H9 (cell line): ENCODE measurements around the gene RNF214. TPM values are rescaled to one million over a fixed set of nuclear protein-coding genes. Genes with fewer than 3 reads are reported as not detected.
A peak's percentile ranks its signal among the peaks of the same experiment; 100 is the strongest.

Experiments
- DNase-seq: peaks from one replicate; pipeline ENCODE4 v3.0.0-alpha.2; 2017
- H2AFZ ChIP-seq: one replicate; pipeline ENCODE4 v1.6.1; 2013; ENCODE audit warnings: mild to moderate bottlenecking, low read length, control low read depth, moderate library complexity
- H2AK5ac ChIP-seq: 2 replicates; pipeline ENCODE4 v1.6.1; 2013; ENCODE audit warnings: low read length, control low read depth, mixed read lengths; ENCODE audit not compliant: insufficient read length
- H2BK120ac ChIP-seq: one replicate; pipeline ENCODE4 v1.6.1; 2013; ENCODE audit warnings: low read depth, mild to moderate bottlenecking, low read length, control low read depth, inconsistent platforms; ENCODE audit not compliant: poor library complexity, severe bottlenecking
- H2BK12ac ChIP-seq: 2 replicates; pipeline ENCODE4 v1.6.1; 2013; ENCODE audit warnings: low read length, control low read depth, mixed read lengths, low read depth; ENCODE audit not compliant: insufficient read length
- H2BK15ac ChIP-seq: 2 replicates; pipeline ENCODE4 v1.6.1; 2013; ENCODE audit warnings: low read depth, low read length, control low read depth
- H2BK20ac ChIP-seq: one replicate; pipeline ENCODE4 v1.6.1; 2013; ENCODE audit warnings: low read depth, mild to moderate bottlenecking, low read length, control low read depth, inconsistent platforms; ENCODE audit not compliant: poor library complexity, severe bottlenecking
- H2BK5ac ChIP-seq: 2 replicates; pipeline ENCODE4 v1.6.1; 2013; ENCODE audit warnings: low read length, control low read depth, mixed read lengths; ENCODE audit not compliant: insufficient read length
- H3K14ac ChIP-seq: 2 replicates; pipeline ENCODE4 v1.6.1; 2013; ENCODE audit warnings: low read length, control low read depth; ENCODE audit not compliant: insufficient read depth
- H3K18ac ChIP-seq: 2 replicates; pipeline ENCODE4 v1.6.1; 2013; ENCODE audit warnings: low read depth, mild to moderate bottlenecking, mixed read lengths, low read length, control low read depth; ENCODE audit not compliant: insufficient read length
- H3K23ac ChIP-seq: 2 replicates; pipeline ENCODE4 v1.6.1; 2013; ENCODE audit warnings: low read length, control low read depth, mixed read lengths, low read depth; ENCODE audit not compliant: insufficient read length
- H3K23me2 ChIP-seq: 2 replicates; pipeline ENCODE4 v1.6.1; 2013; ENCODE audit warnings: low read depth, mild to moderate bottlenecking, mixed read lengths, low read length, control low read depth; ENCODE audit not compliant: insufficient read length, poor library complexity, severe bottlenecking
- H3K27ac ChIP-seq: 2 replicates; pipeline ENCODE4 v1.5.1; 2013; ENCODE audit warnings: low read length, control low read depth, mixed read lengths, low read depth; ENCODE audit not compliant: insufficient read length
- H3K27me3 ChIP-seq: 2 replicates; pipeline ENCODE4 v1.6.1; 2013; ENCODE audit warnings: low read length, control low read depth, inconsistent platforms; ENCODE audit not compliant: insufficient read depth
- H3K4ac ChIP-seq: 2 replicates; pipeline ENCODE4 v1.6.1; 2013; ENCODE audit warnings: low read depth, mild to moderate bottlenecking, control low read depth, inconsistent platforms, low read length, moderate library complexity
- H3K4me1 ChIP-seq: 2 replicates; pipeline ENCODE4 v1.6.1; 2013; ENCODE audit warnings: low read length, control low read depth, inconsistent platforms; ENCODE audit not compliant: insufficient read depth
- H3K4me2 ChIP-seq: 2 replicates; pipeline ENCODE4 v1.6.1; 2013; ENCODE audit warnings: low read length, control low read depth, mixed read lengths; ENCODE audit not compliant: insufficient read length, insufficient read depth
- H3K56ac ChIP-seq: 2 replicates; pipeline ENCODE4 v1.6.1; 2013; ENCODE audit warnings: low read depth, mild to moderate bottlenecking, mixed read lengths, low read length, control low read depth; ENCODE audit not compliant: insufficient read length
- H3K79me1 ChIP-seq: 2 replicates; pipeline ENCODE4 v1.6.1; 2013; ENCODE audit warnings: low read depth, mild to moderate bottlenecking, moderate library complexity, low read length, control low read depth, inconsistent platforms; ENCODE audit not compliant: insufficient read depth, poor library complexity, severe bottlenecking
- H3K79me2 ChIP-seq: 2 replicates; pipeline ENCODE4 v1.6.1; 2013; ENCODE audit warnings: low read length, control low read depth, inconsistent platforms; ENCODE audit not compliant: insufficient read depth
- H3K9ac ChIP-seq: 2 replicates; pipeline ENCODE4 v1.6.1; 2013; ENCODE audit warnings: low read length, control low read depth, mixed read lengths; ENCODE audit not compliant: insufficient read length; ENCODE audit errors: extremely low read depth
- H3K9me3 ChIP-seq: one replicate; pipeline ENCODE4 v1.6.1; 2013; ENCODE audit warnings: low read depth, low read length, inconsistent platforms; ENCODE audit not compliant: control insufficient read depth
- H3T11ph ChIP-seq: one replicate; pipeline ENCODE4 v1.6.1; 2013; ENCODE audit warnings: mild to moderate bottlenecking, low read length, control low read depth, inconsistent platforms
- H4K20me1 ChIP-seq: one replicate; pipeline ENCODE4 v1.6.1; 2013; ENCODE audit not compliant: control insufficient read depth, insufficient read length, insufficient read depth
- H4K5ac ChIP-seq: 2 replicates; pipeline ENCODE4 v1.6.1; 2013; ENCODE audit warnings: low read depth, mild to moderate bottlenecking, mixed read lengths, low read length, control low read depth; ENCODE audit not compliant: insufficient read length
- H4K8ac ChIP-seq: replicated peaks from 2 replicates; pipeline ENCODE4 v1.6.1; 2013; ENCODE audit warnings: low read length, control low read depth, mixed read lengths, low read depth; ENCODE audit not compliant: insufficient read length
- H4K91ac ChIP-seq: 2 replicates; pipeline ENCODE4 v1.6.1; 2013; ENCODE audit warnings: low read depth, mild to moderate bottlenecking, moderate library complexity, mixed read lengths, low read length, control low read depth; ENCODE audit not compliant: insufficient read length
- H3K27ac Mint-ChIP-seq, 3 experiments: 2 replicates in 2 of 3; 3 replicates in 1 of 3; pipeline ENCODE4 v1.8.0; 2020 to 2021; ENCODE audit warnings: mixed read lengths in 3 of 3, mild to moderate bottlenecking in 1 of 3, moderate library complexity in 1 of 3
- H3K27me3 Mint-ChIP-seq: 2 replicates; pipeline ENCODE4 v1.8.0; 2021; ENCODE audit warnings: low read depth, mild to moderate bottlenecking, moderate library complexity, mixed read lengths
- H3K36me3 Mint-ChIP-seq, 3 experiments: 2 replicates in 2 of 3; 3 replicates in 1 of 3; pipeline ENCODE4 v1.8.0; 2020 to 2021; ENCODE audit warnings: low read depth in 3 of 3, mixed read lengths in 3 of 3; ENCODE audit not compliant: insufficient read depth in 1 of 3
- H3K4me1 Mint-ChIP-seq, 2 experiments: 2 replicates each; pipeline ENCODE4 v1.8.0; 2020; ENCODE audit warnings: mixed read lengths in 2 of 2
- H3K4me3 Mint-ChIP-seq, 2 experiments: 2 replicates in 1 of 2; 3 replicates in 1 of 2; pipeline ENCODE4 v1.8.0; 2020 to 2021; ENCODE audit warnings: mild to moderate bottlenecking in 2 of 2, mixed read lengths in 2 of 2, moderate library complexity in 1 of 2
- H3K9me3 Mint-ChIP-seq, 2 experiments: 2 replicates in 1 of 2; 3 replicates in 1 of 2; pipeline ENCODE4 v1.8.0; 2020; ENCODE audit warnings: mild to moderate bottlenecking in 2 of 2, mixed read lengths in 2 of 2, moderate library complexity in 1 of 2
- CTCF ChIP-seq: fragments of 200-600 bp; sonication (generic); conservative IDR thresholded peaks from 3 replicates; pipeline ENCODE4 v1.8.0; 2021; ENCODE audit warnings: antibody characterized with exemption, mild to moderate bottlenecking
- WGBS: extraction: QIAGEN DNeasy Blood & Tissue Kit; methylation state at CpG from one replicate; pipeline ENCODE4 v1.1.7; 2013; ENCODE audit warnings: missing lambda C conversion rate, low lambda C conversion rate, mixed read lengths; ENCODE audit not compliant: insufficient read length; ENCODE audit errors: extremely low coverage; 5-methylcytosine and 5-hydroxymethylcytosine counted together
- total RNA-seq: library from RNA; stranded (reverse); gene quantifications from 2 replicates; pipeline ENCODE4 v1.2.1, GENCODE V29; 2021

Gene RNF214
- total RNA-seq, 1 experiment from 2014 or later, result 26.0 TPM

- H3K27ac ChIP-seq, result no peak overlapping the region
Observed at GRCh38 chr11:117300773-117301172, 68.3 kb downstream of the RNF214 start.

More at GRCh38 chr11:117300773-117301172, 68.3 kb downstream of the RNF214 start:
- peaks cover 39 to 42% of the 10 kb centered on the region in 2 experiments for H3K4me1 Mint-ChIP-seq
- H3K18ac ChIP-seq, result no peak overlapping the region
- no peak overlapping the region for H3K14ac ChIP-seq
- no peak overlapping the region for H3K4ac ChIP-seq
- H3K23me2 ChIP-seq, result no peaks in the 10 kb centered on the region
- H3K79me2 ChIP-seq, result no peaks in the 10 kb centered on the region
- no peaks in the 10 kb centered on the region for H3K36me3 Mint-ChIP-seq
- 100% methylated on average over 1 of the region's 5 CpGs for WGBS
- H3T11ph ChIP-seq, result no peak overlapping the region
- no peak overlapping the region for H4K5ac ChIP-seq
- no peak overlapping the region for H2AFZ ChIP-seq
- peak overlapping the region in 1 of 2 experiments; percentile 8; a peak in 2 of 5 replicates for H3K4me3 Mint-ChIP-seq
- H2BK120ac ChIP-seq, result no peak overlapping the region
- no peak overlapping the region for H3K4me2 ChIP-seq
- H3K56ac ChIP-seq, result no peak overlapping the region
- DNase-seq, result no peak
- no peak overlapping the region for H4K91ac ChIP-seq
- H2BK12ac ChIP-seq, result no peak overlapping the region
- no peak overlapping the region for H4K8ac ChIP-seq
- no peaks in the 10 kb centered on the region; the same call in 1 of the 2 replicates for H3K27me3 Mint-ChIP-seq
- H4K20me1 ChIP-seq, result no peaks in the 10 kb centered on the region
- peaks cover 7% of the 10 kb centered on the region; the same call in 1 of the 2 replicates for H3K4me1 ChIP-seq
- no peak for TF ChIP-seq CTCF
- no peaks in the 10 kb centered on the region for H3K27me3 ChIP-seq
- no peaks in the 10 kb centered on the region for H3K9me3 Mint-ChIP-seq
- no peak overlapping the region for H2BK5ac ChIP-seq
- no peak overlapping the region for H3K23ac ChIP-seq
- no peaks in the 10 kb centered on the region for H3K9me3 ChIP-seq
- H3K9ac ChIP-seq, result no peak overlapping the region
- no peak overlapping the region for H2BK15ac ChIP-seq
- H2AK5ac ChIP-seq, result no peak overlapping the region
- H2BK20ac ChIP-seq, result no peak overlapping the region
- H3K27ac Mint-ChIP-seq, result peak overlapping the region in 2 of 3 experiments; percentile 37 to 40; a peak in 4 of 7 replicates
- no peaks in the 10 kb centered on the region for H3K79me1 ChIP-seq
